Occipital lobe (tissue), 2 donors: Measurements from ENCODE around the gene DSG3. TPM values are rescaled to one million over a fixed set of nuclear protein-coding genes. Genes with fewer than 3 reads are reported as not detected.
"Not testable (repeated sequence)": the region's sequence is repeated elsewhere in the genome, so short reads cannot be mapped to it uniquely, and the experiment has no call there.

Experiments
- DNase-seq: peaks from one replicate; lab custom pipeline; 2025; lab: John Stamatoyannopoulos, UW
- total RNA-seq: library from RNA; depleted of rRNA; stranded (reverse); fragments of >200 nt; gene quantifications from one replicate; pipeline ENCODE4 v1.2.3, GENCODE V29; 2014

DSG3 gene
- total RNA-seq, 1 donor from 2014 or later, result 0.16 TPM

GRCh38 chr18:31490833-31491232 lies 43.3 kb downstream of the DSG3 start:
- no peak for DNase-seq

GRCh38 chr18:31491586-31491985 lies 44.0 kb downstream of the DSG3 start:
- no peak for DNase-seq

GRCh38 chr18:31492671-31493070 lies 45.1 kb downstream of the DSG3 start:
- no peak for DNase-seq

GRCh38 chr18:31493171-31493570 lies 45.6 kb downstream of the DSG3 start:
- DNase-seq, result no peak

GRCh38 chr18:31493941-31494340 lies 46.4 kb downstream of the DSG3 start:
- DNase-seq, result no peak

- not testable (repeated sequence) for DNase-seq
Measured at GRCh38 chr18:31494705-31495244, 47.2 kb downstream of the DSG3 start.

- DNase-seq, result no peak
Measured at GRCh38 chr18:31497404-31497835, 49.9 kb downstream of the DSG3 start.

GRCh38 chr18:31497836-31498573 lies 50.5 kb downstream of the DSG3 start, which contains the start of gene DSG2:
Gene DSG2 (plus strand): TSS chr18:31498177. CDS start chr18:31498252, 75 bp downstream.
- no peak for DNase-seq

GRCh38 chr18:31498574-31499524 lies 51.3 kb downstream of the DSG3 start:
- DNase-seq, result no peak

GRCh38 chr18:31500051-31500688 lies 52.6 kb downstream of the DSG3 start:
- no peak for DNase-seq

- DNase-seq, result no peak
Measured at GRCh38 chr18:31503011-31503410, 55.5 kb downstream of the DSG3 start.

- DNase-seq, result no peak
Measured at GRCh38 chr18:31504455-31505147, 57.1 kb downstream of the DSG3 start.

- no peak for DNase-seq
Measured at GRCh38 chr18:31505156-31505555, 57.6 kb downstream of the DSG3 start.

GRCh38 chr18:31506024-31506742 lies 58.6 kb downstream of the DSG3 start:
- no peak for DNase-seq

- DNase-seq, result not testable (repeated sequence)
Measured at GRCh38 chr18:31507124-31507523, 59.6 kb downstream of the DSG3 start.

GRCh38 chr18:31508781-31509180 lies 61.2 kb downstream of the DSG3 start:
- DNase-seq, result no peak

GRCh38 chr18:31509571-31509970 lies 62.0 kb downstream of the DSG3 start:
- no peak for DNase-seq

GRCh38 chr18:31510319-31510718 lies 62.8 kb downstream of the DSG3 start:
- no peak for DNase-seq

- DNase-seq, result no peak
Measured at GRCh38 chr18:31511098-31511497, 63.6 kb downstream of the DSG3 start.

GRCh38 chr18:31512203-31512764 lies 64.7 kb downstream of the DSG3 start:
- no peak for DNase-seq
